GM19463 (cell line): Measurements from ENCODE around the gene TCF3.

Experiments used
- ATAC-seq: cut with Tn5 transposase; IDR thresholded peaks from one replicate; pipeline ENCODE4 v1.9.1; 2021; ENCODE audit warnings: mild to moderate bottlenecking, moderate library complexity; ENCODE audit not compliant: unreplicated experiment

The TCF3 gene

GRCh38 chr19:1590641-1591397 lies 61.6 kb downstream of the TCF3 start:
- ATAC-seq: no peak

- ATAC-seq: no peak
These were observed 64.5 kb downstream of the TCF3 start for GRCh38 chr19:1587872-1588271.

GRCh38 chr19:1585243-1585580 lies 67.2 kb downstream of the TCF3 start:
- ATAC-seq: no peak

- ATAC-seq: no peak
These were observed 67.7 kb downstream of the TCF3 start for GRCh38 chr19:1584500-1585242.

- ATAC-seq: no peak
These were observed 70.2 kb downstream of the TCF3 start for GRCh38 chr19:1582201-1582600.

GRCh38 chr19:1580957-1581356 lies 71.5 kb downstream of the TCF3 start:
- no peak for ATAC-seq

- ATAC-seq: no peak
These were observed 72.0 kb downstream of the TCF3 start for GRCh38 chr19:1580382-1580781.

- ATAC-seq: no peak
These were observed 73.2 kb downstream of the TCF3 start for GRCh38 chr19:1579222-1579621.

GRCh38 chr19:1577929-1578618 lies 74.3 kb downstream of the TCF3 start:
- ATAC-seq: no peak

- no peak for ATAC-seq
These were observed 75.1 kb downstream of the TCF3 start for GRCh38 chr19:1577090-1577928.

- ATAC-seq: no peak
These were observed 75.9 kb downstream of the TCF3 start for GRCh38 chr19:1576242-1577089.

GRCh38 chr19:1575323-1576241 lies 76.8 kb downstream of the TCF3 start:
- no peak for ATAC-seq

GRCh38 chr19:1574354-1575136 lies 77.9 kb downstream of the TCF3 start:
- ATAC-seq: no peak

- ATAC-seq: no peak
These were observed 79.6 kb downstream of the TCF3 start for GRCh38 chr19:1572795-1573194.

- ATAC-seq: no peak
These were observed 81.1 kb downstream of the TCF3 start for GRCh38 chr19:1571358-1571757.

GRCh38 chr19:1570836-1571235 lies 81.6 kb downstream of the TCF3 start:
- ATAC-seq: no peak

- ATAC-seq: no peak
These were observed 82.4 kb downstream of the TCF3 start for GRCh38 chr19:1569997-1570396.

GRCh38 chr19:1568320-1569019 lies 83.9 kb downstream of the TCF3 start, which contains the start of gene MEX3D:
MEX3D (minus strand) TSS chr19:1568325; CDS start chr19:1568058, 267 bp downstream.
- peak; percentile 57 for ATAC-seq
